Ishikawa (cell line): Measurements from ENCODE around the gene ARID3C.

ENCODE experiments used
- CEBPB ChIP-seq: IDR thresholded peaks from 2 replicates; pipeline ENCODE4 v1.6.1; 2012
- CREB1 ChIP-seq: IDR thresholded peaks from 2 replicates; pipeline ENCODE4 v1.6.1; 2012; ENCODE audit warnings: low read depth
- EGR1 ChIP-seq: IDR thresholded peaks from 2 replicates; pipeline ENCODE4 v1.6.1; 2012
- EP300 ChIP-seq: IDR thresholded peaks from 2 replicates; pipeline ENCODE4 v1.6.1; 2012; ENCODE audit warnings: borderline replicate concordance
- FOXM1 ChIP-seq: IDR thresholded peaks from 2 replicates; pipeline ENCODE4 v1.6.1; 2012; ENCODE audit warnings: low read depth, borderline replicate concordance
- NFIC ChIP-seq: IDR thresholded peaks from 2 replicates; pipeline ENCODE4 v1.6.1; 2012
- RAD21 ChIP-seq: IDR thresholded peaks from 2 replicates; pipeline ENCODE4 v1.6.1; 2012; ENCODE audit warnings: low read depth
- REST ChIP-seq: IDR thresholded peaks from 2 replicates; pipeline ENCODE4 v1.6.1; 2012; ENCODE audit warnings: low read depth, mild to moderate bottlenecking
- TAF1 ChIP-seq: IDR thresholded peaks from 2 replicates; pipeline ENCODE4 v1.6.1; 2012; ENCODE audit warnings: low read depth, mild to moderate bottlenecking
- TCF12 ChIP-seq: IDR thresholded peaks from 2 replicates; pipeline ENCODE4 v1.6.1; 2012; ENCODE audit warnings: low read depth
- TEAD4 ChIP-seq: IDR thresholded peaks from 2 replicates; pipeline ENCODE4 v1.6.1; 2012
- YY1 ChIP-seq: IDR thresholded peaks from 2 replicates; pipeline ENCODE4 v1.6.1; 2012; ENCODE audit warnings: low read depth
- ZBTB7A ChIP-seq: IDR thresholded peaks from 2 replicates; pipeline ENCODE4 v1.6.1; 2012; ENCODE audit warnings: low read depth
- TF ChIP-seq, protein P1 (sequence below): IDR thresholded peaks from 2 replicates; pipeline ENCODE4 v1.6.1; 2012
- TF ChIP-seq, protein P2 (sequence below): IDR thresholded peaks from 2 replicates; pipeline ENCODE4 v1.6.1; 2012

The ARID3C gene

GRCh38 chr9:34611251-34611810 is 17.5 kb downstream of the ARID3C start:
- TF ChIP-seq TAF1 (no peak), NFIC (no peak), EP300 (no peak), REST (no peak), CREB1 (no peak), CEBPB (no peak), TEAD4 (no peak), FOXM1 (no peak), ZBTB7A (no peak), TCF12 (no peak), EGR1 (no peak), YY1 (no peak), RAD21 (no peak)
- TF ChIP-seq, protein P1, sequence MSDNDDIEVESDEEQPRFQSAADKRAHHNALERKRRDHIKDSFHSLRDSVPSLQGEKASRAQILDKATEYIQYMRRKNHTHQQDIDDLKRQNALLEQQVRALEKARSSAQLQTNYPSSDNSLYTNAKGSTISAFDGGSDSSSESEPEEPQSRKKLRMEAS, result no peak
- TF ChIP-seq, protein P2, sequence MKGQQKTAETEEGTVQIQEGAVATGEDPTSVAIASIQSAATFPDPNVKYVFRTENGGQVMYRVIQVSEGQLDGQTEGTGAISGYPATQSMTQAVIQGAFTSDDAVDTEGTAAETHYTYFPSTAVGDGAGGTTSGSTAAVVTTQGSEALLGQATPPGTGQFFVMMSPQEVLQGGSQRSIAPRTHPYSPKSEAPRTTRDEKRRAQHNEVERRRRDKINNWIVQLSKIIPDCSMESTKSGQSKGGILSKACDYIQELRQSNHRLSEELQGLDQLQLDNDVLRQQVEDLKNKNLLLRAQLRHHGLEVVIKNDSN, result no peak

DNA sequence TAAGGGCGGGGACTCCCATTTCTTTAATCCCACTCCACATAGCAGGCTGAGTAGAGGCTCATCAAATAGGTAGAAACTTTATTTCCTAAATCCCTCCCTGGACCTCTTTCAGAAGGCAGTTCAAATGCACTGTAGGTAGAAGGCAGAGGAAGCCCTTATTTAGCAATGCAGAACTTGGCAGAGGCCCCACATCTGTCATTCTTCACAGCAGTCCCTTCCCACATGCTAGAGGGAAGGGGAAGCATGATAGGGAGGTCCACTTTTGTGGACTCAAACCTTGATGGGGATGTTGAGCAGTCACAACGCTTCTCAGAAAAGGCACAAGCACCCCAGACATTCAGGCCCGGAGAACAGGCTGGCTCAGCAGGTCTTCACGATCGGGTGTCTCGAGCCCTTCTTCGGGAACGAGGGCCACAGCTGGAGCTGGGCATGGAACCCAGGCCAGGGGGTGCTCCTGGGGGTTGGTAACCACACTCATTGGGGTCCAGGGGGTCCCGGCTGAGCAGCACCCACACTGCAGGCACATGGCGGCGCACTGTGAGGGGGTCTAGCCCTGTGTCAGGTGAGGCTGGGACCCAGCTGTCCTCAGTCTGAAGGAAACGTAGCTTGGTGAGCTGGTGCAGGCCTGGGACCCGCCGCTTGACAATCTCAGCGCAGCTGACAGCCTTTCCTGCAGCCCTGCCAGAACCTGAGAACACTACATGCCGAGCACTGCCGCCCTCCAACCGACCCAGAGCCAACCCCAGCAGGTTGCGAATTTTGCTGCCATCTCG is 18.2 kb downstream of the ARID3C start:
- TF ChIP-seq EP300 (no peak), TAF1 (no peak), FOXM1 (no peak), REST (no peak), TCF12 (no peak), NFIC (no peak), YY1 (no peak), CEBPB (no peak)

- TF ChIP-seq, protein P1, result no peak
- TF ChIP-seq, protein P2, result no peak
Observed at GRCh38 chr9:34607331-34607730, 21.5 kb downstream of the ARID3C start.

DNA sequence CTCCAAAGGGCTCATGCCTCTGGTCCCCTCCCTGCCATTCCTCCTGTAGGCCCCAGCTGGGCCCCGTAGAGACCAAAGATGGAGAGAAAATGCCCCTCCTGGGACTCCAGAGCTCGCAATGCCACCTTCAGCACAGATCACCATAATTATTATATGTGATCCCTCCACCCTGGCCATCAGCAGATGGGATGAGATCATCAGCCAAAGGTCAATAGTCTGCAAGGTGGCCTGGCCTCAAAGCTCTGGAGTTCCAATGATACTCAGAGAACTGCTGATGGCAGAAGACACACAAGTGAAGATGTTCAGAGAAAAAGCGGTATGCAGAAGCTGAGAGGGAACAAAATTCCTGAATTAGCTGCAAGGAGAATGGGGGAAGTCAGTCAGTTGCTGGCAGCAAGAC is 22.0 kb downstream of the ARID3C start:
- no peak for TF ChIP-seq CREB1
- TF ChIP-seq CEBPB, result no peak
- TF ChIP-seq, protein P1, result no peak
- TF ChIP-seq TAF1, result no peak
- no peak for TF ChIP-seq TEAD4
- no peak for TF ChIP-seq EGR1
- no peak for TF ChIP-seq TCF12
- TF ChIP-seq, protein P2, result no peak
- no peak for TF ChIP-seq EP300
- no peak for TF ChIP-seq ZBTB7A
- no peak for TF ChIP-seq NFIC
- no peak for TF ChIP-seq RAD21
- no peak for TF ChIP-seq YY1
- no peak for TF ChIP-seq FOXM1
- TF ChIP-seq REST, result no peak
